T-helper 2 cell (primary cell): ENCODE results near the gene DARS2.
"Not testable (repeated sequence)": the region's sequence is repeated elsewhere in the genome, so short reads cannot be mapped to it uniquely, and the experiment has no call there.

Experiments used
- DNase-seq, 5 experiments: peaks; one replicate each; pipeline versions ENCODE4 v3.0.0 to v3.0.0-alpha.2; 2012 to 2022
- total RNA-seq, 2 donors: gene quantifications; one replicate each; lab custom pipeline; 2026; lab: John Stamatoyannopoulos, UW

DARS2 gene, protein sequence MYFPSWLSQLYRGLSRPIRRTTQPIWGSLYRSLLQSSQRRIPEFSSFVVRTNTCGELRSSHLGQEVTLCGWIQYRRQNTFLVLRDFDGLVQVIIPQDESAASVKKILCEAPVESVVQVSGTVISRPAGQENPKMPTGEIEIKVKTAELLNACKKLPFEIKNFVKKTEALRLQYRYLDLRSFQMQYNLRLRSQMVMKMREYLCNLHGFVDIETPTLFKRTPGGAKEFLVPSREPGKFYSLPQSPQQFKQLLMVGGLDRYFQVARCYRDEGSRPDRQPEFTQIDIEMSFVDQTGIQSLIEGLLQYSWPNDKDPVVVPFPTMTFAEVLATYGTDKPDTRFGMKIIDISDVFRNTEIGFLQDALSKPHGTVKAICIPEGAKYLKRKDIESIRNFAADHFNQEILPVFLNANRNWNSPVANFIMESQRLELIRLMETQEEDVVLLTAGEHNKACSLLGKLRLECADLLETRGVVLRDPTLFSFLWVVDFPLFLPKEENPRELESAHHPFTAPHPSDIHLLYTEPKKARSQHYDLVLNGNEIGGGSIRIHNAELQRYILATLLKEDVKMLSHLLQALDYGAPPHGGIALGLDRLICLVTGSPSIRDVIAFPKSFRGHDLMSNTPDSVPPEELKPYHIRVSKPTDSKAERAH
- total RNA-seq = 5.9 to 14.0 reads per million in 2 donors

DNA sequence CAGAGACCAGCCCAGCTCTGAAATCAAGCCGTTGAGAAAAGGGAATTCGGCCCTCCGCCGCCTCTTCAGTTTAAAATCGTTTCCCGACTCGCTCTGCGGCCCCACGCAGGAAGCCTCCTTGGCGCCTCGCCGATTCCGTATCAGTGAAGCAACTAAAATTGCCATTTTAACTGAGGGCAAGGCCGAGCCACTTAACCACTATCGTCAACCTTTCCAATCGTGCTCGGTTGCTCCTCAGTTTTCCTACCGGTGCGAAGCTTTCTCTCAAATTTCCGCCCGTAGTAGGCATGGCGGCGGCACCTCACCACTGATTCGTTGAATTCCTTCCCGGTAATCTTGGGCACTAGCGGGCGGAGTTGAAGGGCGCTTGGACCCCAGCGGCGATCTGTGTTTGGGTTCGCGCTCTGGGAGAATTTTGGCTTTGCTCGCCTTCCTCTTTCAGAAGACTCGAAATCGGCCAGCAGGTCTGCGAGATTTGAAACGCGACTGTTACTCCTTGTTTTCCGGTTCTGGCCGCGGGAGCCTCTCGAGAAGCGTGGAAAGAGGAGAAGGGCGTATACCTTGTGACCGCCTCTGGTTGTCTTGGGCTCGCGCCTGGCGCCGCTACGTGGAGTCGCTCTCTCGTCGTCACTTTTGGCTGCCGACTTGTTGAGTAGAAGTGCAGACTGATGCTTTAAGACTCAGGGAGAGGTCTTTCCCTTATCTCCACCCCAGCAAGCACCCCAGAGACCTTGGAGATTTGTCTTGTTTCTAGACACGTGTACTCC, at the start of gene DARS2, which contains the start of gene CENPL:
TSS of gene DARS2 (plus strand) at position 359 of the 767 bp plus-strand sequence. CDS start 557 bp downstream, outside the sequence.
TSS of gene CENPL (minus strand) at position 569 of the 767 bp plus-strand sequence. CDS start 13,584 bp downstream, outside the sequence.
- DNase-seq = peak; percentile 60 to 99 (median 85)

DNA sequence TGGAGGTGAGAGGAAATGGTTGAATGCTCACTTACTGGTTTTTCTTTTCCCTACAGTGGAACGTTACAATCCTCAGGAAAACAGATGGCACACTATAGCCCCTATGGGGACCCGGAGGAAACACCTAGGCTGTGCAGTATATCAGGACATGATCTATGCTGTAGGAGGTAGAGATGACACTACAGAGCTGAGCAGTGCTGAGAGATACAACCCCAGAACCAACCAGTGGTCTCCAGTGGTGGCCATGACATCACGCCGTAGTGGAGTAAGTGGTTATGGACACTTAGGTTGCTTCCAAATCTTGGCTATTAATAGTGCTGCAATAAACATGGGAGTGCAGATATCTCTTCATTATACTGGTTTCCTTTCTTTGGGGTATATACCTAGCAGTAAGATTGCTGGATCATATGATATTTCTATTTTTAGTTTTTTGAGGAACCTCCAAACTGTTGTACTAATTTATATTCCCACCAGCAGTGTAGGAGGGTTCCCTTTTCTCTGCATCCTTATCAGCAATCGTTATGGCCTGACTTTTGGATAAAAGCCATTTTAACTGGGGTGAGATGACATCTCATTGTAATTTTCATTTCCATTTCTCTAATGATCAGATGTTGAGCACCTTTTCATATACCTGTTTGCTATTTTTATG, 48.8 kb upstream of the DARS2 start:
- no peak for DNase-seq

DNA sequence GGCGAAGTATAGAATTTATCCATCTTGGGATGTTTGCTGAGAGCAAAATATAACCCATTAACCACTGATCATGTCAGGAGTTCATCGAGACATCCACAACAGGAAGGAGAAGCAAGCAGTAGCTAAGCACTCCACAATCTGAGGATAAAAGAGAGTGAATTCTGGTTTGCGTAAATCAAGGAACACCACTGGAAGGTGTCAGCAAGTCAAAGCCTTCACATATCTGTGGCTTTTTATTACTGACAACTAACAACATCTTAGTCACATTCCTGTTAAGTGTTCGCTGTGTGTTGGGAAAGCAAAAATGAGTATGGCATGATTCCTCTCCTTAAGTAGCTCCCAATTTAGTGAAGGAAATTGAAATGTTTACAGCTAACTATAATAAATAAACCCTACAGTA, 44.5 kb upstream of the DARS2 start:
- no peak for DNase-seq

DNA sequence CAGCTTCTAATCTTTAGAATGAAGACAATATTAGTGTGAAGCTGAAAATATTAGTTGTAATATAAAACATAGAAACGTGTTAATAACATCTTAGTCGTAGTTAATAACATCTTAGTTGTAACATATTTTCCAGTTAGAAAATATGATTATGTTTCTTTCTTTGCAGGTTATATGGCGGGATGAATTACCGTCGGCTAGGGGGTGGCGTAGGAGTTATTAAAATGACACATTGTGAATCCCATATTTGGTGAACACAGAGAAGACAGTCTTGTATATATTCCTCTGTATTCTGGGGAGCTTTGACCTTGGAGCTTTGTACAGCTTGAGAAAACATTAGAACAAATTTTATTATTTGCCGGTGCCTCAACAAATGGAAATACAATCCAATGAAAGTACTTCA, 39.5 kb upstream of the DARS2 start:
- no peak for DNase-seq

DNA sequence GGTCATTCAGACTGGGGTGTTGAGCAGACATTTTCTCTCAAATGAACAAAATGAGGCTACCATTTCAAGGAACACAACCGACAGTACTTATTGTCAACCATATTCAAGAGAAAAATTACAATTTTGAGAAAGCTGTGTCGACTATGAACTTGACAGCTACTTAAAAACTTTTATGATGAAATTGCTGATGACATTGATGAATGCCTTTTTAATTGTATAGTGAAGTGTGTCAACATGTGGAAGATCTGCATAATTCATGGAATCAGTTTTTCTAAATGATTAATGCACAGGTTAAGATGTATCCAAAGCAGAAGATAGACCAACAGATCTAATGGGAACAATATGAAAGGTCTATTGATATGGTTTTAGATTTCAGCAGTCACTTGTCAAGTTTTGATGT, 34.6 kb upstream of the DARS2 start:
- DNase-seq = no peak

DNA sequence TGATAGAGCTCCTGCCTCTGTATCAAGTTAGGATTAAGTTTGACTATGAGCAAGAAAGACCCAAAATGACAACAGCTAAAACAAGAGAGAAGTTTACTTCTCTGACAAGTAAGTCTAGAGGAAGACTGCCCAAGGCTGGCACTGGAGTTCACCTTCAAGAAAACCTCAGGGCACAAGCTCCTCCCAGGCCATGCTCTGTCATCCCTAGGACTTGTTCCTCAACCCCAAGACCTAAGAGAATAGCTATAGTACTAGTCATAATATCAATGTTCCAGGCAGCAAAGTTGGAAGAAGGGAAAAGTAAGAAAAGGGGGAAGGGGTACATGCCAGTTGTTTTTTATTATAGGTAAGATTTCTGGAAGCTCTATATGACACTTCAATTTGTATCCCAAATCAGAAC, 26.4 kb upstream of the DARS2 start:
- no peak for DNase-seq

DNA sequence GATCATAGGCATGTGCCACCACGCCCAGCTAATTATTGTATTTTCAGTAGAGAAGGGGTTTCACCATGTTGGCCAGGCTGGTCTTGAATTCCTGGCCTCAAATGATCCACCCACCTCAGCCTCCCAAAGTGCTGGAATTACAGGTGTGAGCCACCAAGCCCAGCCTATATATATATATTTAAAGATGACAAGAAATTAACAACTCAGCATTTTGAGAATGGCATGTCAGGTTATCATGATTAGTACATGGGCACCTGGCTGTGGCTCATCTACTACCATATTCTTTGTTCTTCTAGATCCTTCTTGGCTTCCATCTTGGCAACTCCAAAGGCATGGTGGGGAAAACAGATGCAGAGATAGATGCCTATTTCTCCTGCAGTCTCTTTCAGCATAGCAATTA, 24.5 kb upstream of the DARS2 start:
- DNase-seq = not testable (repeated sequence)

DNA sequence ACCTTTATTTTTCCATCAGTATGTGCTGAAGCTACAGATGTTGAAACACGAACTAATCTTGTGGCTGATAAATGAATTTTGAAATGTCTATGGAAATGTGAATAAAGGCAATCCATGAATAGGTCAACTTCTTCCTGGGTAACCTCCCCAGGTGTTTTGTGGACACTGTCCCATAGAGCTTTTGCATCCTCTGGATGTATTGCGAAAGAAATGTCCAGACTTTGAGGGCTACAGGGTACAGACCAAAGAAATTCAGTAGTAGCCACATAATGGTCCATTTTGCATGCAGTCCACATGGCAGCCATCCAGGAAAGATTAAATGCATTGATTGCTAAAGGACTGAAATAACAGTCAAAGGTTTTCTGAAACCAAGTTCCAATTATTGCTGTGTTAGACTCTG, 21.5 kb upstream of the DARS2 start:
- DNase-seq = no peak

DNA sequence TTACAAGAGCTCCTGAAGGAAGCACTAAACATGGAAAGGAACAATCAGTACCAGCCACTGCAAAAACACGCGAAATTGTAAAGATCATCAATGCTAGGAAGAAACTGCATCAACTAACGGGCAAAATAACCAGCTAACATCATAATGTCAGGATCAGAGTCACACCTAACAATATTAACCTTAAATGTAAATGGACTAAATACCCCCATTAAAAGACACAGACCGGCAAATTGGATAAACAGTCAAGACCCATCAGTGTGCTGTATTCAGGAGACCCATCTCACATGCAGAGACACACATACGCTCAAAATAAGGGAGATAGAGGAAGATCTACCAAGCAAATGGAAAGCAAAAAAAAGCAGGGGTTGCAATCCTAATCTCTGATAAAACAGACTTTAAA, 10.8 kb upstream of the DARS2 start:
- not testable (repeated sequence) for DNase-seq

DNA sequence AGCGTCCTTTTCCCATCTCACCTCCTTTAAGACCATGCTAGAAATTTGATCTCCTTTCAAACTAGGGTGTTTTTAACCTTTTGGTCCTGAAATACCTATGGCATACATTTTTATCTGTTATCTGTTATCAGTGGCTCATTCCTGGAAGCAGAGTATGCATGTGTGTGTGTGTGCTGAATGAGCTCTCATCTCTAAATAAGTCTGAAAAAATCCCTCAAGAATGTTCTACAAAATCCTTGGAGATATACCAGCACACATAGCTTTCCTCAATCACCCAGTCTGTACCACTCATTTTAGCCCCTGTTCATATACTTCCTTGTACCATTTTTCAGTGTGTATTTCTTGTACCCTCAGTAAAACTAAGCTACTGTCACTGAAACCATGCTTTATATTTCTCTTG, 6.0 kb upstream of the DARS2 start:
- DNase-seq = no peak

DNA sequence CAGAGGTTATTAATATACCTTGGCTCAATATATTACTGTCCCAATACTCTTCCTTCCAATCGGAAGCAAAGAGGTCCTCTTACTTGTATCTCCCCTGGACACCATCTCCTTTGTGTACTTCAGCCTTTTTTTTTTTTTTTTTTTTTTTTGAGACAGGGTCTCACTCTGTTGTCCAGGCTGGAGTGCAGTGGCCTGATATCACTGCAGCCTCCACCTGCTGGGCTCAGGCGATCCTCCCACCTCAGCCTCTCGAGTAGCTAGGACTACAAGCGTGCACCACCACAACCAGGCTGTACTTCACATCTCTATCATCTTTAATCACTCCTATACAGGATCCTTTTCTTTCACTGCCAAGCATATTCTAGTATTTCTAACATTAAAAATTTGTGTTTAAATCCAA, 2.8 kb upstream of the DARS2 start:
- no peak for DNase-seq

DNA sequence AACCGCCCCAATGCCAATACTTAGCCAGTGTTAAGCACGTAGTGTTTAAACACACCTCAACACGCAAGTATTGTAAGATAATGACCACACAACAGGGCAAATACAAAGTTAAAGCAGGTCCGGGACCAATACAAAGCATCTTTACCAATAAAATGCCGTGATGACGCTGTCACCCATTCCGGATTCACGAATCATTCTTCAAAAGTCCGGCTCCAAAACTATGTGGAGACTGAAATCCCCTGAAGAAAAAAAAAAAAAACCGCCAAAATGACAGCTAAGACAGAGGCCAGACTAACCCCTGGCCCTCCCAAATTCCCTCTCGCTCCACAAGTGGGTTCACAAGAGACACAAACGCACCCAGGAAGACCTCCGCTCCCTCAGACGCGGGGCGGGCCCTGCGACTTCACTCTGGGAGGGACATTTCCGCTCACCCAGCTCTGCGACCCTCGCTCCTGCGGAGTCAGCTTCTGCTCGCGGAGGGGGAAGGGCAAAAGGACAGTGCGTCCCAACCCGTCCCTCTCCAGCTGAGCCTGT, 625 bp upstream of the DARS2 start:
- DNase-seq = no peak

DNA sequence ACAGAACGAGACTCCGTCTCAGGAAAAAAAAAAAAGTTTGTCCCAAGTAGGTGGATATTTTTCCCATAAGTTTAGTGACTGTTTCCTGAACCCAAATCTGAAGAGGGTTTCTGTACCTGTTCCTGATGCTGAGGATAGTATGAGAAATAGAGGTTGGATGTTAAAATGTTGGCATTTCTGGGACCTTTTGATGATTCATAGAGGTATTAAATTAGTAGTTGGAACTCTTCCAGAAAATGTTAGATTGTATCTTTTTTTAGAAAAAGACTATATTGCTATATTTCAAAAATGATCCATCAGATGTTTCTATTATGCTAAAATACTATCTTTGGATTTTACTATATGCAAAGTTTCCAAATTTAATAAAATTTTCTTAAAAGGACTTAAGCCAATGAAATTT, 3.1 kb downstream of the DARS2 start:
- no peak for DNase-seq

DNA sequence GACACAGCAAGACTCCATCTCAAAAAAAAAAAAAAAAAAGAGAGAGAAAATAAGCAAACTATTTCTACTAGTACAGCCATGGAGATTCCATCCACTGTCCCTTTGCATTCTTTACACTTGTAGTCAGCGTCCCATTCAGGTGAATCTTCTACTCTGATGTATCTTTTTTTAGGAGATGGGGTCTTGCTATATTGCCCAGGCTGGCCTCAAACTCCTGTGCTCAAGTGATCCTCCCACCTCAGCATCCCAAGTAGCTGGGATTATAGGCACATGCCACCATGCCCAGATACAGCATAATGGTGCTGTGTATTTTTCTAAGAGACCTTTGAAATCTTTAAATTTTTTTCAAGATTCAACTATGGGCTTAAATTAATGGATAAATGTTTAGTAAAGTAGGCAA, 8.3 kb downstream of the DARS2 start:
- DNase-seq = no peak

DNA sequence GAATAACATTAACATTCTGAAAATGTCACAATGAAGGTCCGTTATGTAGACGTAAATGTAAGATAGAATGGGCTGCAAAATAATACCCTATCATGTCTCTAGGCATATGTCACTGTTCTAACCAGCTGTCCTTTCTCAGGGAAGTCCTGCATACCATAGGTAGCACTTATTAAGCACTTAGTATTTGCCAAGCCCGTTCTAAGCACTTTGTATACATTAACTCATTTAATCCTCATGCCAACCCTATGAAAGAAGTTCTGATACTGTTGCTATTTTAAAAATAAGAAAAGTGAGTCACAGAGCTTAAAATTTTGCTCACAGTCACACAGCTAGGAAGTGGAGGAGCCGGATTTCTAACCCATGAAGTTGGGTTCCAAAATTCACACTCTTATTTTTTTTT, 27.6 kb downstream of the DARS2 start:
- no peak for DNase-seq

DNA sequence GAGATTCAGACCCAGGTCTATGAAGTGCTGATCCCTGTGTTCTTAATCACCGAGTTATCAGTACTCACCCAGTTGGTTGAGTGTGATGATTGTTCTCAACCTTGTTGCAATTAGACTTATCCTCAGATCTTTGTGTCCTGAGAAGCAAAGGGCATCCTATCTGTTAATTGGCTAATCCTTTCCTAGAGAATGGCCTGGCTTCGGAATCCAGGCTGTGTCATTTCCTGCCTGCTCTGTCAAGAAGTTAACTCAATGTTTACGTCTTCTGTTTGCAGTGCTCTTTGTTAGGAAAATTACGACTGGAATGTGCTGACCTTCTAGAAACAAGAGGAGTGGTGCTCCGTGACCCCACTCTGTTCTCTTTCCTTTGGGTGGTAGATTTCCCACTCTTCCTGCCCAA, 28.6 kb downstream of the DARS2 start:
- no peak for DNase-seq

DNA sequence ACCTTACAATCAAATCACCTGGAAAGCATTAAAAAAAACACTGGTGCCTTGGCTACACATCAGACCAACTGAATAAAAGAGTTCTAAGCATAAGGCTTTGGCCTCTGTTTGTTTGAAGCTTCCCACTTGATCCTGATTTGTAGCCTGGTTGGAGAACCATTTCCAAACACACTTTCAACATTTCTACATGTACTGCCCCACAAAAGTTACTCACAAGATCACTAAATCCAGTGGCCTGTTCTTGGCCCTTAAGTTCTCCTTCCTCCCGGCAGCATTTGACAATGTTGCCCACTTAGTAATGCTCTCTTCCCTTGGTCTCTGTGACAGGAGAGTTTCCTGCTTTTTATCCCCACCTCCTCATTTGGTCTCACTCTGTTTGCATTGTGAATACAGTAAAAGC, 31.5 kb downstream of the DARS2 start:
- DNase-seq = no peak

DNA sequence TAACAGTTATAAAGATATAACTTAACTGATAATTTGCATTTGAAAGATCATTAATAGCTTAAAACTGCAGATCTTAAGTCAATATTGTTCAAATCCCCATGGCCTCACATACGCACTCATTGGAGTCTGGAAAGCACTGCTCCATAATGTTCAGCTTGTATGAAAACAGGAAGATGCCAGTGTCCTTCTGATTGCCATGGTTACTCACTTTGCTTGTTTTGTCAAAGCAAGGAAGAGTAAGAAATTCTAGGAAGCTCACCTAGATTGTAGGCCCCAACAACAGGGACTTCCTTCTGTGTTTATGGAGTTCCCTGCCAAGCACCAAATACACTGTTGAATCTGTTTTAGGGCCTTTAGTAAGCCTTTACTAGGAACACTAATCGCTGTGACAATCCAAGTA, 32.4 kb downstream of the DARS2 start:
- no peak for DNase-seq

DNA sequence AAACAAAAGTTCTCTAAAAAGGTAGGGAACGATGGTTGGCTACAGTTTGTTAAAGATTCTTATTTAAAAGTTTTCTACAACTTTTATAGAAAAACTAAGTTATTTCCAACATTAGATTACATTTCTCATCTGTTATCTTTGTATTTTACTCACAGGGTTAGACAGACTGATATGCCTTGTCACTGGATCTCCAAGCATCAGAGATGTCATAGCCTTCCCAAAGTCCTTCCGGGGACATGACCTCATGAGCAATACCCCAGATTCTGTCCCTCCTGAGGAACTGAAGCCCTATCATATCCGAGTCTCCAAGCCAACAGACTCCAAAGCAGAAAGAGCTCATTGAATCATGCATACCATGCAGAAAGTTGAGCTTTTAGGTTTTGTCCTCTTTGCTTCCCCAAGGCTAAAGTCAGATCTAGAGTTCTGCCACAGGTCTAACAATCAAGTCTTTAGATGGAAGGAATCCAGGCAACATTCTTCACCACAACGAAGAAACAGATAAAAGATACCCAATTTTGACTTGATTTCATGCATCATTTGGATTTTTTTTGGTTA, 33.0 kb downstream of the DARS2 start:
- no peak for DNase-seq

DNA sequence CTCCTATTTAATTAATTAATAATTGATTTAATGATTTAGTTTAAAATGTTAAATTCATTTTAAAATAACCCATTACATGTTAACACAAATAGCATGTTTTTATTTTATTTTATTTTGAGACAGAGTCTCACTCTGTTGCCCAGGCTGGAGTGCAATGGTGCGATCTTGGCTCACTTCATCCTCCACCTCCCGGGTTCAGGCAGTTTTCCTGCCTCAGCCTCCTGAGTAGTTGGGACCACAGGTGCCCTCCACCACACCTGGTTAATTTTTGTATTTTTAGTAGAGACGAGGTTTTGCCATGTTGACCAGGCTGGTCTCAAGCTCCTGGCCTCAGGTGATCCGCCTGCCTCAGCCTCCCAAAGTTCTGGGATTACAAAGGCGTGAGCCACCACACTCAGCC, 35.1 kb downstream of the DARS2 start:
- DNase-seq = not testable (repeated sequence)

DNA sequence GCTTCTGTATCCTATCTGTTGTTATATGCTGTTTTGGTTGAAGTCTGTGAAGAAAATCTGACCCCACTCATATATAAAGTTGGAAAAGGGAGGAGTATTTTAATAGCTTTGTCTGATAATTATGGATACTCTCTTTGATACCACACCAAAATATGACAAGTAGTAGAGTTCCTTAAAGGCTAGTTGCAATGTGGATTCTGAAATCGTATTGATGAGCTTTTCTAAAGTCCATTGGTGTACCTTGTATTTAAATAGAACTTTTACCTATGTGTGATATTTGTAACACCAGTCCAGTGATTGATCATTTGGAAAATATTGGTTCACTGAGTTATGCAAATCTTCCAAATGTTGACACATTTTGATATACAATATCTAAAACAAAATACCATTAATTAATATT, 35.6 kb downstream of the DARS2 start:
- no peak for DNase-seq

DNA sequence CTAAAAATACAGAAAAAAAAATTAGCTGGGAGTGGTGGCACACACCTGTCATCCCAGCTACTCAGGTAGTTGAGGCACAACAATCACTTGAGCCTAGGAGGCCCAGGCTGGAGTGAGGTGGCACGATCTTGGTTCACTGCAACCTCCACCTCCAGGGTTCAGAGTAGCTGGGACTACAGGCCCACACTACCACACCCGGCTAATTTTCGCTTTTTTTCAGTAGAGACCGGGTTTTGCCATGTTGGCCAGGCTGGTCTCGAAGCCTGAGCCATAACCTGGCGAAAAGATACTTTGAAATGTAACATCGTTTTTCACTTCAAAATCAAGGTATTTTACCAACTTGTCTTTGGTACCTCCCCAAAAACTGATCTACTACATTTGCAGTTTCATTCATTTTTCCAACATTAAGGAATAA, 37.3 kb downstream of the DARS2 start:
- no peak for DNase-seq
